Prostate gland (tissue), 2 donors: ENCODE measurements around the gene ANAPC16.

ENCODE experiments used
- POLR2A ChIP-seq: fragments of 450-650 bp; IDR thresholded peaks from one replicate; pipeline ENCODE4 v1.6.1; 2016; ENCODE audit warnings: antibody characterized with exemption, mild to moderate bottlenecking
- TF ChIP-seq, protein P1 (sequence below), 4 experiments: fragments of 200-600 bp in 2 of 4; fragments of 450-650 bp in 2 of 4; sonication (generic) in 2 of 4; IDR thresholded peaks; 1 replicate in 3 of 4; 2 replicates in 1 of 4; pipeline ENCODE4 v1.5.1; 2016 to 2019; ENCODE audit warnings: antibody characterized with exemption in 4 of 4, mild to moderate bottlenecking in 2 of 4, moderate library complexity in 2 of 4

DNA sequence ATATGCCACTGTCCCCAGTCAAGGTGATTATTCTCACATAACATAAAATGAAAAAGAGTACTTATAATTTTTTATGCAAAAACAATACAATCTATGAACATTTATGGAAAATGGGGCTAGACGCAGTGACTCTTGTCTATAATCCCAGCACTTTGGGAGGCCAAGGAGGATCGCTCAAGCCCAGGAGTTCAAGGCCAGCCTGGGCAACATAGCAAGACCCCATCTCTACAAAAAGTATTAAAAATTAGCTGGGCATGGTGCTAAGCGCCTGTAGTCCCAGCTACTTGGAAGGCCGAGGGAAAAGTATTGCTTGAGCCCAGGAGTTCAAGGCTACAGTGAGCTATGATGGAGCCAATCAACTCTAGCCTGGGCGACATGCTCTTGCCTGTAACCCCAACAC lies 14.5 kb upstream of the ANAPC16 start:
- no peak for TF ChIP-seq POLR2A
- TF ChIP-seq, protein P1, sequence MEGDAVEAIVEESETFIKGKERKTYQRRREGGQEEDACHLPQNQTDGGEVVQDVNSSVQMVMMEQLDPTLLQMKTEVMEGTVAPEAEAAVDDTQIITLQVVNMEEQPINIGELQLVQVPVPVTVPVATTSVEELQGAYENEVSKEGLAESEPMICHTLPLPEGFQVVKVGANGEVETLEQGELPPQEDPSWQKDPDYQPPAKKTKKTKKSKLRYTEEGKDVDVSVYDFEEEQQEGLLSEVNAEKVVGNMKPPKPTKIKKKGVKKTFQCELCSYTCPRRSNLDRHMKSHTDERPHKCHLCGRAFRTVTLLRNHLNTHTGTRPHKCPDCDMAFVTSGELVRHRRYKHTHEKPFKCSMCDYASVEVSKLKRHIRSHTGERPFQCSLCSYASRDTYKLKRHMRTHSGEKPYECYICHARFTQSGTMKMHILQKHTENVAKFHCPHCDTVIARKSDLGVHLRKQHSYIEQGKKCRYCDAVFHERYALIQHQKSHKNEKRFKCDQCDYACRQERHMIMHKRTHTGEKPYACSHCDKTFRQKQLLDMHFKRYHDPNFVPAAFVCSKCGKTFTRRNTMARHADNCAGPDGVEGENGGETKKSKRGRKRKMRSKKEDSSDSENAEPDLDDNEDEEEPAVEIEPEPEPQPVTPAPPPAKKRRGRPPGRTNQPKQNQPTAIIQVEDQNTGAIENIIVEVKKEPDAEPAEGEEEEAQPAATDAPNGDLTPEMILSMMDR (IDR thresholded peaks at IDR 0.05), result no peak
